BLaER1 (cell line): ENCODE results near the gene PGRMC2.
"Not testable (repeated sequence)": the region's sequence is repeated elsewhere in the genome, so short reads cannot be mapped to it uniquely, and the experiment has no call there.

ENCODE experiments used
- H3K27ac ChIP-seq: shearing (Covaris generic); formaldehyde crosslinking; 2 replicates; pipeline ENCODE4 v1.8.1; 2022
- H3K27me3 ChIP-seq: shearing (Covaris generic); formaldehyde crosslinking; 2 replicates; pipeline ENCODE4 v1.8.1; 2022
- H3K36me3 ChIP-seq: shearing (Covaris generic); formaldehyde crosslinking; 2 replicates; pipeline ENCODE4 v1.8.1; 2022
- H3K4me1 ChIP-seq: shearing (Covaris generic); formaldehyde crosslinking; 2 replicates; pipeline ENCODE4 v1.8.1; 2022
- H3K4me2 ChIP-seq: shearing (Covaris generic); formaldehyde crosslinking; 2 replicates; pipeline ENCODE4 v1.8.1; 2022
- H3K4me3 ChIP-seq: shearing (Covaris generic); formaldehyde crosslinking; 2 replicates; pipeline ENCODE4 v1.8.1; 2022
- H3K9ac ChIP-seq: shearing (Covaris generic); formaldehyde crosslinking; 2 replicates; pipeline ENCODE4 v1.8.1; 2022
- H3K9me3 ChIP-seq: shearing (Covaris generic); formaldehyde crosslinking; 2 replicates; pipeline ENCODE4 v1.8.1; 2022
- H4K20me1 ChIP-seq: shearing (Covaris generic); formaldehyde crosslinking; 2 replicates; pipeline ENCODE4 v1.8.1; 2022
- Cebpa-rat ChIP-seq: shearing (Covaris generic); IDR thresholded peaks from 2 replicates; pipeline ENCODE4 v1.8.1; 2022

PGRMC2 gene

DNA sequence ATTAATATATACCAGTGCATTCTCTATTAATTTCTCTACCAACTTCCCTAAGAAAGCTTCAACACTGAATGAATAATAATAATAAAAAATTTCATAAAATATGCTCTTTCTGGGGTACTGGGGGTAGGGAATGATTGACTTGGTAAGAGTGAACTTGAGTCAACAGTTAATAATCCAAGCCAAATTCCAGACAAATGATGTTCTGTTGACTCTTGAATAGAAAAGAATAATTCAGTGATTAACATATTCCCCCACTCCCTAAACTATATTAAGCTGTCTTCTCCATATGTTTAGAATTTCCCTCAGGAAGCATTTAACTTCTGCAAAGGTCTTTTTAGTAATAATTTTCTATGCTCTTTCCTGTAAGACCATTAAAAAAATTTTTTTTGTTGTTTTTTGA is 12.3 kb downstream of the PGRMC2 start:
- Histone ChIP-seq H3K27ac (no peak overlapping the region), H3K27me3 (no peaks in the 10 kb centered on the region), H3K36me3 (peaks cover 90% of the 10 kb centered on the region), H3K4me3 (no peak overlapping the region), H3K4me1 (no peaks in the 10 kb centered on the region), H3K9ac (no peak overlapping the region), H3K9me3 (peaks cover 40% of the 10 kb centered on the region), H4K20me1 (peaks cover 14% of the 10 kb centered on the region; the same call in 1 of the 2 replicates), H3K4me2 (no peak overlapping the region)
- TF ChIP-seq Cebpa-rat: no peak

DNA sequence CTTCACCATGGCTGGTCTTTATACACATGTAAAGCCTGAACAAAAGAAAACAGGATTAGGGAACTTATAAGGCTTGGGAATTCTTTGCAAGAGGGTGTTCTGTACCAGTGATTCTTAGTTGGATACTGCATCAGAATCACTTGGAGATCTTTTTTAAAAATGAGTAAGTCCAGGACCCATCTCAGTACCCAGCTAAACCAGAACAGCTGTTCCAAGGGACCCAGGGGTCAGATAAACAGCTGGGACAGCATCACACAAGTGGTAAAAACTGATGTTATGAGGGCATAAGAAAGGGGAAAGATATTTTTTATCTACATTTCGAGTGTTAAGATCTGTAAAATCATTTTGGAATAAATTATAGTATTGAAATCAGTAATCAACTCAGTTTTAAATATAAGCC is 16.1 kb downstream of the PGRMC2 start:
- H3K4me1 ChIP-seq: no peaks in the 10 kb centered on the region
- no peak for TF ChIP-seq Cebpa-rat
- H3K27ac ChIP-seq: no peak overlapping the region
- no peak overlapping the region for H3K4me2 ChIP-seq
- H3K27me3 ChIP-seq: no peaks in the 10 kb centered on the region
- peaks cover 14% of the 10 kb centered on the region; the same call in 1 of the 2 replicates for H4K20me1 ChIP-seq
- H3K9me3 ChIP-seq: peaks cover 22% of the 10 kb centered on the region
- peaks cover 67% of the 10 kb centered on the region for H3K36me3 ChIP-seq
- no peak overlapping the region for H3K4me3 ChIP-seq
- no peak overlapping the region for H3K9ac ChIP-seq

DNA sequence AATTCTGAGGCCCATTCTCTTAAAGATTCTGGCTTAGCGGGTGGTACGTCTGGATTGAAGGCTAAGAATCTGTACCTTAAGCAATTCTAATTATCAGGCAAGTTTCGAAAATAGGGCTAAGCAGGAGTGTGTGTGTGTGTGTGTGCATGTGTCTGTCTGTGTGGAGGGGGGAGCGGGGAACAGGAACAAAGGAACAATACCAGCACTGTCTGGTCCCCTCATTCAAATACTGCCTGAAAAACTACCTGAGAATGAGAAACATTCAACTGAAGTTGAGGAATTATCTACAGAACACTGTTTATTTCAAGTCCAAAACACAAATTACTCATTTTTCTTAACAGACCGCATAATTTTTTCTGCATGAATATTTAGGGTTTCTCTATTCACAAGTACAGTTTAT is 18.6 kb downstream of the PGRMC2 start:
- H4K20me1 ChIP-seq: 0 out of 2 replicates have a peak, but pooled peaks cover 6% of the 10 kb centered on the region

DNA sequence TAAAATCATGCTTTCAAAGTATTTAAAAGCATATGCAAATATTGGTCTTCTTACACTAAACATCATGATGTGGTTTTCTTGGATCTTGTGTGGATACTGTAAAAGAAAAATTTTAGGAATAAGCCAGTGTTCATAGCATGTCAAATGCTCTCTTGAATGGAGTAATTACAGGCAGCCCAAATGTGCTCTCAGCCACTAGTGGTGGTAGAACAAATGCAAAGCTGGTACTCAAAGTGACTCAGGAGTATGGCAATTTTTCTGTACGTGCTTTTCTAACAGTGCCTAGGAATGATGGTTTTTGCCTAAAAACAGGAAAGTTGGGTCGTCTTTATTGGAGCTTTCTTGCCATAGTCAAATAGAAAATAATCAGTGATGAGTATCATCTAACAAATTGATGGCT is 19.9 kb downstream of the PGRMC2 start:
- Histone ChIP-seq H3K27me3 (no peaks in the 10 kb centered on the region), H4K20me1 (no peaks in the 10 kb centered on the region), H3K4me2 (no peak overlapping the region), H3K36me3 (peaks cover 32% of the 10 kb centered on the region), H3K4me3 (no peak overlapping the region), H3K9ac (no peak overlapping the region), H3K4me1 (no peaks in the 10 kb centered on the region), H3K9me3 (peaks cover 48% of the 10 kb centered on the region), H3K27ac (no peak overlapping the region)
- TF ChIP-seq Cebpa-rat: no peak

More for the DNA sequence above, 18.6 kb downstream of the PGRMC2 start:
- H3K9me3 ChIP-seq: peaks cover 35% of the 10 kb centered on the region
- H3K4me2 ChIP-seq: no peak overlapping the region
- no peak overlapping the region for H3K4me3 ChIP-seq
- H3K9ac ChIP-seq: no peak overlapping the region
- no peaks in the 10 kb centered on the region for H3K4me1 ChIP-seq
- no peak for TF ChIP-seq Cebpa-rat
- H3K27me3 ChIP-seq: no peaks in the 10 kb centered on the region
- H3K27ac ChIP-seq: no peak overlapping the region
- peaks cover 42% of the 10 kb centered on the region for H3K36me3 ChIP-seq

DNA sequence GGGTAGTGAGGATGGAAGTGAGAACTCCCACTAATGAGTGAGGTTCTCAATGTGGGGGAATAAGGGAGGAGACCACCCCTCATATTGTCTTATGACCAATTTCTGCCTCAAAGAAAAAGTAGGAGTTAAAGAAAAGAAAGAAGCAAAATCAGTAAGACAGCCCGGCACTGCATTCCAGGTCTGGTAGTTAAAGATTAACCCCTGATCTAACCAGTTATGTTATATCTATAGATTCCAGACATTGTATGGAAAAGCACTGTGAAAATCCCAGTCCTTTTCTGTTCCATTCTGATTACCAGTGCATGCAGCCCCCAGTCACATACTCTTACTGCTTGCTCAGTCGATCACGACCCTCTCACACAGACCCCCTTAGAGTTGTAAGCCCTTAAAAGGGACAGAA is 20.4 kb downstream of the PGRMC2 start:
- H3K4me2 ChIP-seq, H3K4me3 ChIP-seq: not testable (repeated sequence)

DNA sequence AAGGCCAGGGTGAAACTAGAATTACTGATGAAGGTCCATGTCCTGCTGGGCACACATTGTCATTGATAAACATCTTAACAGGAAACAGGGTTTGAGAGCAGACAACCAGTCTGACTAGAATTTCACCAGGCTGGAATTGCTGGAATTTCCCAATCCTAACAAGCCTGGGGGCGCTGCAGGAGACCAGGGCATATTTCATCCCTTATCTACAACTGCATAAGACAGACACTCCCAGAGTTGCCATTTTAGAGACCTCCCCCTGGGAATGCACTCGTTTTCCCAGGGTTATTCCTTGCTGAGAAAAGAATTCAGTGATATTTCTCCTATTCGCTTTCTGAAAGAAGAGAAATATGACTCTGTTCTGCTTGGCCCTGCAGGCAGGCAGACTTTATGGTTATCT is 22.1 kb downstream of the PGRMC2 start:
- Histone ChIP-seq H3K9me3 (peaks cover 52% of the 10 kb centered on the region), H3K36me3 (peaks cover 13% of the 10 kb centered on the region)
- H4K20me1 ChIP-seq, H3K27me3 ChIP-seq, H3K9ac ChIP-seq, H3K4me1 ChIP-seq, H3K4me3 ChIP-seq, H3K27ac ChIP-seq, H3K4me2 ChIP-seq: not testable (repeated sequence)

More for the DNA sequence above, 20.4 kb downstream of the PGRMC2 start:
- H3K4me1 ChIP-seq, H3K27ac ChIP-seq, H4K20me1 ChIP-seq, H3K9ac ChIP-seq, H3K27me3 ChIP-seq: not testable (repeated sequence)
- peaks cover 29% of the 10 kb centered on the region for H3K36me3 ChIP-seq
- H3K9me3 ChIP-seq: peaks cover 48% of the 10 kb centered on the region

DNA sequence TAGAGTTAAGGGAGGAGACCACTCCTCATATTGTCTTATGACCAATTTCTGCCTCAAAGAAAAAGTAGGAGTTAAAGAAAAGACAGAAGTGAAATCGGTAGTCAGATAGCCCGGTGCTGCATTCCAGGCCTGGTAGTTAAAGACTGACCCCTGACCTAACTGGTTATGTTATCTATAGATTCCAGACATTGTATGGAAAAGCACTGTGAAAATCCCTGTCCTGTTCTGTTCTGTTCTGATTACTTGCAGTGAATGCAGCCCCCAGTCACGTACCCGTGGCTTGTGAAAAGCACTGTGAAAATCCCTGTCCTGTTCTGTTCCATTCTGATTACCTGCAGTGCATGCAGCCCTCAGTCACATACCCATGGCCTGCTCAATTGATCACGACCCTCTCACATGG is 27.7 kb downstream of the PGRMC2 start:
- H3K4me1 ChIP-seq, H3K4me3 ChIP-seq, H3K27me3 ChIP-seq, H3K4me2 ChIP-seq, H3K36me3 ChIP-seq, H4K20me1 ChIP-seq, H3K27ac ChIP-seq, H3K9ac ChIP-seq: not testable (repeated sequence)
- H3K9me3 ChIP-seq: peaks cover 37% of the 10 kb centered on the region

DNA sequence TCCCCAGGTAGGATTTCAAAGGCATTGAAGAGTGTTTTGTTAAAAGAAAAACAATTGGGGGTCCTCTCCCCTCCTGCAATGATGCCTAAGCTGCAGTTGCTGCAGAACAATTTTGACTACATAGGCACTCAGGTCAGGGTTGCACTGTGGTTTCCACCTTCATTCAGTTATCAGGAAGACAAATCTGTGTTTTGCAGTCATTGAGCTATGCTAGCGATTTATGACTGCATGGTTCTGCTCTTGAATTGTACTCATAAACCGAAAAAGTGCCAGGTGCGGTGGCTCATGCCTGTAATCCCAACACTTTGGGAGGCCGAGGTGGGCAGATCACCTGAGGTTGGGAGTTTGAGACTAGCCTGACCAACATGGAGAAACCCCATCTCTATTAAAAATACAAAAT is 29.4 kb downstream of the PGRMC2 start:
- not testable (repeated sequence) for H4K20me1 ChIP-seq, H3K27ac ChIP-seq, H3K4me2 ChIP-seq

DNA sequence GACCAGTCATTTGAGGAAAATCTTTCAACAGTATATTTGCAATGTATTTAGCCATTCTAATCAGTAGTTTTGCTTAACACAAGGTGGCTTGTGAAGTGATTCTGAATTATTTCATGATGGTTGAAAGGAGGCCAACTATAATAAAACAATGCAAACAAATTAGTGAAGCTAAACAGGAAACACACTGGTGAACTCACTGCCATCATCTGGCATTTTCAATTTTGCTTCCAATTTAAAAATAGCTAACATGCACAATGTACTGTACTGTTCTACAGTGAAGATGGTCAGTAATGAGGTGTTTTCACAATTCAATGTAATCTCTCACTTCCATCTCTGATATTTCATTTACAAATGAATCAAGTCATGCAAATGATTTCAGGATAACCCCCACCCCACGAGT is 31.1 kb downstream of the PGRMC2 start:
- Histone ChIP-seq H4K20me1 (no peaks in the 10 kb centered on the region), H3K4me2 (no peak overlapping the region), H3K36me3 (no peaks in the 10 kb centered on the region), H3K9ac (no peak overlapping the region), H3K9me3 (peaks cover 31% of the 10 kb centered on the region), H3K4me3 (no peak overlapping the region), H3K27me3 (no peaks in the 10 kb centered on the region), H3K4me1 (no peaks in the 10 kb centered on the region; the same call in 1 of the 2 replicates), H3K27ac (no peak overlapping the region)
- no peak for TF ChIP-seq Cebpa-rat

More for the DNA sequence above, 29.4 kb downstream of the PGRMC2 start:
- H3K36me3 ChIP-seq, H3K4me3 ChIP-seq, H3K27me3 ChIP-seq, H3K4me1 ChIP-seq, H3K9ac ChIP-seq: not testable (repeated sequence)
- H3K9me3 ChIP-seq: peaks cover 20% of the 10 kb centered on the region

DNA sequence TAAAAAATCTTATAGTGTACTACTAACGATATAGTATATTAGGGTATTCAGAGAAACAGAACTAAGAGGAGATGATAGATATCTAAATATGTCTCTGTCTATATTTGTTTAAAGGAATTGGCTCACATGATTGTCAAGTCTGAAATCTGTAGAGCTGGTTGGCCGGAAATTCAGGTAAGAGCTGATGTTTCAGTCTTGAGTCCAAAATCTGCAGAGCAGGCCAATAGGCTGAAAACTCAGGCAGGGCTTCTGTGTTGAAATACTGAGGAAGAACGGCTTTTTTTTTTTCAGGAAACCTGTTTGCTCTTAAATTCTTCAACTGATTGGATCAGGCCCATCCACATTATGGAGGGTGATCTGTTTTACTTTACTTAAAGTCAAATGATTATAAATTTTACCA is 31.7 kb downstream of the PGRMC2 start:
- no peak for TF ChIP-seq Cebpa-rat
- H3K9ac ChIP-seq: no peak overlapping the region
- peaks cover 33% of the 10 kb centered on the region for H3K9me3 ChIP-seq

More for the DNA sequence above, 31.7 kb downstream of the PGRMC2 start:
- Histone ChIP-seq H3K4me2 (no peak overlapping the region), H3K4me1 (no peaks in the 10 kb centered on the region; the same call in 1 of the 2 replicates), H3K36me3 (no peaks in the 10 kb centered on the region), H3K27ac (no peak overlapping the region), H4K20me1 (no peaks in the 10 kb centered on the region), H3K27me3 (no peaks in the 10 kb centered on the region), H3K4me3 (no peak overlapping the region)
